Endothelial cell (in vitro differentiated cells): ENCODE data around the gene TUSC2. TPM values are rescaled to one million over a fixed set of nuclear protein-coding genes. Genes with fewer than 3 reads are reported as not detected.

Experiments
- DNase-seq: peaks from one replicate; pipeline ENCODE4 v3.0.0; 2021; ENCODE audit warnings: low spot score
- H3K27ac Mint-ChIP-seq: one replicate; pipeline ENCODE4 v1.8.0; 2021; ENCODE audit warnings: mixed read lengths, inconsistent platforms; ENCODE audit not compliant: unreplicated experiment
- H3K27me3 Mint-ChIP-seq: one replicate; pipeline ENCODE4 v1.8.0; 2021; ENCODE audit warnings: mild to moderate bottlenecking, moderate library complexity, mixed read lengths, inconsistent platforms; ENCODE audit not compliant: unreplicated experiment
- H3K36me3 Mint-ChIP-seq: one replicate; pipeline ENCODE4 v1.8.0; 2021; ENCODE audit warnings: mild to moderate bottlenecking, low read depth, mixed read lengths, inconsistent platforms; ENCODE audit not compliant: unreplicated experiment
- H3K4me1 Mint-ChIP-seq: one replicate; pipeline ENCODE4 v1.8.0; 2021; ENCODE audit warnings: mild to moderate bottlenecking, mixed read lengths, inconsistent platforms; ENCODE audit not compliant: unreplicated experiment
- H3K4me3 Mint-ChIP-seq: one replicate; pipeline ENCODE4 v1.8.0; 2021; ENCODE audit warnings: mild to moderate bottlenecking, mixed read lengths, inconsistent platforms; ENCODE audit not compliant: unreplicated experiment
- H3K9me3 Mint-ChIP-seq: one replicate; pipeline ENCODE4 v1.8.0; 2021; ENCODE audit warnings: mixed read lengths, inconsistent platforms; ENCODE audit not compliant: unreplicated experiment
- total RNA-seq: library from RNA; stranded (reverse); fragmentation: NEBNext Ultra II Directional; extraction: Animal tissue kit (Norgen Biotek cat#: 25700); gene quantifications from one replicate; pipeline ENCODE4 v1.2.1, GENCODE V29; 2021; ENCODE audit not compliant: unreplicated experiment
- TF ChIP-seq, protein P1 (sequence below): fragments of 200-600 bp; sonication (generic); IDR thresholded peaks from one replicate; pipeline ENCODE4 v1.5.0; 2021; ENCODE audit warnings: antibody characterized with exemption; ENCODE audit not compliant: unreplicated experiment

The TUSC2 gene
- total RNA-seq, 1 donor from 2014 or later: 36.4 TPM

DNA sequence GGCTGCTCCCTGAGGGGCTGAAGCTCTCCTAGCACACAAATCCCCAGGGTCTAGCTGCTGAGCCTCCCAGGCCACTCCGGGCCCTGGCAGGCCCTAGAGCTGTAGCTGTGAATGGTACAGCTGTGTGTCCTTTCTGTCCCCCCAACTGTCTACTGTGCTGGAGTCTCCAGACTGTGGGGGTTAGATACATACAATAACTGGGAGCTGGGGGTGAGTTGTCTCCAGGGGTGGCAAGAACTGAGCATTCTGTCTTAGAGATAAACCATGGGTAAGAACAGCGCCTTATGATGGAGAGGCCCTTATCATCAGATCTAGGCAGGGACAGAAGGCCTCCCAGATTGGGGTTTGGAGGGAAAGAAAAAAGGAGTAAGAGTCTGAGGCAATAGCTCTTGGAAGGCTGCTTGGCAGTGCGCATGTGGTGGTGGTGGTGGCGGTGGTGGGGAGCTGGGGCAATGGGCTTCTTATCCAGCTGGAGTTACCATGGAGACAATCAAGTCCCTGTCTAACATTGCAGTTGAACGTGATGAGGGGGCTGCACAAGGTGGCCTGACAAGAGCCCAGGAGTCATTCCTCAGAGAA is 26.3 kb upstream of the TUSC2 start:
- no peak overlapping the region for H3K27ac Mint-ChIP-seq
- peak overlapping the region; percentile 66 for H3K4me3 Mint-ChIP-seq
- H3K36me3 Mint-ChIP-seq: peaks cover 18% of the 10 kb centered on the region

DNA sequence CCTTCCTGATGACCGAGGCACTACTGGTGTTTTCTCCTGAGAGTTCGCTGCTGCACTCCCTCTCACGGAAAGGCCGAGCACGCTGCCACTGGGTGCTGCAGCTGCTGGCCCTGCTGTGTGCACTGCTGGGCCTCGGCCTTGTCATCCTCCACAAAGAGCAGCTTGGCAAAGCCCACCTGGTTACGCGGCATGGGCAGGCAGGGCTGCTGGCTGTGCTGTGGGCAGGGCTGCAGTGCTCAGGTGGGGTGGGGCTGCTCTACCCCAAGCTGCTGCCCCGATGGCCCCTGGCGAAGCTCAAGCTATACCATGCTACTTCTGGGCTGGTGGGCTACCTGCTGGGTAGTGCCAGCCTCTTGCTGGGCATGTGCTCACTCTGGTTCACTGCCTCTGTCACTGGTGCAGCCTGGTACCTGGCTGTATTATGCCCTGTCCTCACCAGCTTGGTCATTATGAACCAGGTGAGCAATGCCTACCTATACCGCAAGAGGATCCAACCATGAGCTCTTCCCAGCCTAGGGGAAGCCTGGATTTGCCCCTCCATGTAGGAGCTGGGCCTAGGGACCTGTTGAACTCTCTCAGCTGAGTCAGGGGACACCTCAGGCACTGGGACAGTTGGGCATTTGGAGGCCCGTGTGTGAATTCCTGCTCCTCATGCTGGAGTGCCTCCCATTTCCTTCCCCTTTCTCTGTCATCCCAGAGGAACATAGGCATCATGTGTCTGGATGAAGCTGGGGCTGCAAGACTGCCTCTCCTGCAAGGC is 25.4 kb upstream of the TUSC2 start:
- no peak for DNase-seq
- no peaks in the 10 kb centered on the region for H3K9me3 Mint-ChIP-seq
- TF ChIP-seq, protein P1, sequence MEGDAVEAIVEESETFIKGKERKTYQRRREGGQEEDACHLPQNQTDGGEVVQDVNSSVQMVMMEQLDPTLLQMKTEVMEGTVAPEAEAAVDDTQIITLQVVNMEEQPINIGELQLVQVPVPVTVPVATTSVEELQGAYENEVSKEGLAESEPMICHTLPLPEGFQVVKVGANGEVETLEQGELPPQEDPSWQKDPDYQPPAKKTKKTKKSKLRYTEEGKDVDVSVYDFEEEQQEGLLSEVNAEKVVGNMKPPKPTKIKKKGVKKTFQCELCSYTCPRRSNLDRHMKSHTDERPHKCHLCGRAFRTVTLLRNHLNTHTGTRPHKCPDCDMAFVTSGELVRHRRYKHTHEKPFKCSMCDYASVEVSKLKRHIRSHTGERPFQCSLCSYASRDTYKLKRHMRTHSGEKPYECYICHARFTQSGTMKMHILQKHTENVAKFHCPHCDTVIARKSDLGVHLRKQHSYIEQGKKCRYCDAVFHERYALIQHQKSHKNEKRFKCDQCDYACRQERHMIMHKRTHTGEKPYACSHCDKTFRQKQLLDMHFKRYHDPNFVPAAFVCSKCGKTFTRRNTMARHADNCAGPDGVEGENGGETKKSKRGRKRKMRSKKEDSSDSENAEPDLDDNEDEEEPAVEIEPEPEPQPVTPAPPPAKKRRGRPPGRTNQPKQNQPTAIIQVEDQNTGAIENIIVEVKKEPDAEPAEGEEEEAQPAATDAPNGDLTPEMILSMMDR: no peak
- H3K4me1 Mint-ChIP-seq: peaks cover 34% of the 10 kb centered on the region
- H3K27me3 Mint-ChIP-seq: peaks cover 8% of the 10 kb centered on the region
- H3K27ac Mint-ChIP-seq: no peak overlapping the region
- peaks cover 18% of the 10 kb centered on the region for H3K36me3 Mint-ChIP-seq
- H3K4me3 Mint-ChIP-seq: no peak overlapping the region

More for the DNA sequence above, 26.3 kb upstream of the TUSC2 start:
- no peak for DNase-seq
- Mint-ChIP-seq H3K9me3 (no peaks in the 10 kb centered on the region), H3K4me1 (peaks cover 38% of the 10 kb centered on the region), H3K27me3 (peaks cover 8% of the 10 kb centered on the region)
- TF ChIP-seq, protein P1: no peak

DNA sequence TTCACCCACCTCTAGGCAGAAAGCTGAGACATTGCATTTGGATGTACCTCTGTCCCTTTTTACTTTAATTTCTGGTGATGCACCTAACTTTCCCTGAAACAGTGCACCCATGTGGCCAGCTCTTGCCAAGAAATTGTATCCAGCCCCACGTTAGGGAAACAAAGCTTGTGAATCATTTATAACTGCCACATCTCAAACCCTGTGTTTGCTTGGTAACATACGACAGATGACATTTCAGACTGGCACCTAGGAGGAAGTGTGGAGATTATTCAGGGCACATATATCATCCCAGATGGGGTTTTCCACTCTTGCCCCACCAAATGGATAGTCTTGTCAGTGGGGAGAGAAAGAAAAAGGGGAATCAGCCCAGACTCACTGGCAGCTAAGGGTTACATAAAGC is 24.8 kb upstream of the TUSC2 start:
- H3K27me3 Mint-ChIP-seq: peaks cover 5% of the 10 kb centered on the region
- H3K9me3 Mint-ChIP-seq: no peaks in the 10 kb centered on the region
- no peak for DNase-seq
- H3K4me1 Mint-ChIP-seq: peaks cover 28% of the 10 kb centered on the region
- H3K27ac Mint-ChIP-seq: no peak overlapping the region
- peaks cover 14% of the 10 kb centered on the region for H3K36me3 Mint-ChIP-seq
- TF ChIP-seq, protein P1: no peak
- no peak overlapping the region for H3K4me3 Mint-ChIP-seq

DNA sequence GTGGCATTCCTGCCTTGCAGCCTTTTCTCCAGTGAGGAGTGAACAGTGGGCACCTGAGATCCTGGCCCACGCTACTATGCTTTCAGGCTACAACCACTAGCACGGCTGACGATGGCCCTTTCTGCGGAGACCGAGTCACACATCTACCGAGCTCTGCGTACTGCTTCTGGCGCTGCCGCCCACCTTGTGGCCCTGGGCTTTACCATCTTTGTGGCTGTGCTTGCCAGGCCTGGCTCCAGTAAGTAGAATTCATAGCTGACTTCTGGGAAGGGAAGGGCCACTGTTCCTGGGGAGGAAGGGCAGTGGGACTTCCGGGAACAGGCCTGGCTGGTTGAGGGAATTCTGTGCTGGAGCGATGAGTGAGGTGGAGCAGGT is 23.3 kb upstream of the TUSC2 start:
- Mint-ChIP-seq H3K9me3 (no peaks in the 10 kb centered on the region), H3K4me1 (peaks cover 13% of the 10 kb centered on the region), H3K4me3 (peak overlapping the region; percentile 12), H3K27ac (no peak overlapping the region), H3K27me3 (peaks cover 5% of the 10 kb centered on the region), H3K36me3 (peaks cover 10% of the 10 kb centered on the region)
- TF ChIP-seq, protein P1: no peak
- no peak for DNase-seq
